HepG2 (cell line): Measurements from ENCODE around the gene PSMB3. TPM values are rescaled to one million over a fixed set of nuclear protein-coding genes. Genes with fewer than 3 reads are reported as not detected.
A peak's percentile ranks its signal among the peaks of the same experiment; 100 is the strongest.

Source experiments
- EZH2 ChIP-seq: conservative IDR thresholded peaks from 2 replicates; pipeline ENCODE4 v1.6.1; 2012; ENCODE audit warnings: mild to moderate bottlenecking, low read depth, low read length, moderate library complexity
- FLYWCH1 ChIP-seq: sonication (generic); formaldehyde crosslinking; IDR thresholded peaks from 2 replicates; pipeline ENCODE4 v1.8.1; 2023; ENCODE audit warnings: mild to moderate bottlenecking, missing genetic modification reagents
- FOXC1 ChIP-seq: sonication (generic); formaldehyde crosslinking; IDR thresholded peaks from 2 replicates; pipeline ENCODE4 v1.8.0; 2022; ENCODE audit warnings: mild to moderate bottlenecking, missing genetic modification reagents, borderline replicate concordance
- HNRNPL ChIP-seq: fragments of 200-400 bp; formaldehyde crosslinking; IDR thresholded peaks from 2 replicates; pipeline ENCODE4 v1.6.1; 2017; ENCODE audit warnings: mild to moderate bottlenecking, low read depth, low read length
- IRF2 ChIP-seq: IDR thresholded peaks from 2 replicates; pipeline ENCODE4 v1.6.1; 2018; ENCODE audit warnings: missing genetic modification reagents, missing compliant biosample characterization
- ISL2 ChIP-seq: sonication (generic); formaldehyde crosslinking; IDR thresholded peaks from 2 replicates; pipeline ENCODE4 v1.5.0; 2020; ENCODE audit warnings: missing genetic modification reagents
- NFYC ChIP-seq: IDR thresholded peaks from 2 replicates; pipeline ENCODE4 v1.6.1; 2016; ENCODE audit warnings: missing genetic modification reagents, missing compliant biosample characterization
- RFX1 ChIP-seq: fragments of 450-650 bp; IDR thresholded peaks from 2 replicates; pipeline ENCODE4 v1.6.1; 2017
- SMARCE1 ChIP-seq: fragments of 450-650 bp; IDR thresholded peaks from 2 replicates; pipeline ENCODE4 v1.6.1; 2017; ENCODE audit warnings: borderline replicate concordance
- ZNF17 ChIP-seq: sonication (generic); formaldehyde crosslinking; IDR thresholded peaks from 2 replicates; pipeline ENCODE4 v1.5.0; 2020; ENCODE audit warnings: mild to moderate bottlenecking, missing genetic modification reagents
- ZNF225 ChIP-seq: sonication (generic); formaldehyde crosslinking; IDR thresholded peaks from 2 replicates; pipeline ENCODE4 v1.4.0; 2020; ENCODE audit warnings: mild to moderate bottlenecking, missing genetic modification reagents
- ZNF230 ChIP-seq: sonication (generic); formaldehyde crosslinking; IDR thresholded peaks from 2 replicates; pipeline ENCODE4 v1.4.0; 2020; ENCODE audit warnings: mild to moderate bottlenecking, missing genetic modification reagents
- ZNF232 ChIP-seq: sonication (generic); formaldehyde crosslinking; IDR thresholded peaks from 2 replicates; pipeline ENCODE4 v1.4.0; 2020; ENCODE audit warnings: missing genetic modification reagents, borderline replicate concordance
- ZNF264 ChIP-seq: sonication (generic); formaldehyde crosslinking; IDR thresholded peaks from 2 replicates; pipeline ENCODE4 v1.4.0; 2020; ENCODE audit warnings: missing genetic modification reagents
- ZNF274 ChIP-seq: sonication (generic); formaldehyde crosslinking; IDR thresholded peaks from 2 replicates; pipeline ENCODE4 v1.5.1; 2020; ENCODE audit warnings: mild to moderate bottlenecking, missing genetic modification reagents
- ZNF329 ChIP-seq: sonication (generic); formaldehyde crosslinking; IDR thresholded peaks from 2 replicates; pipeline ENCODE4 v1.9.0; 2021; ENCODE audit warnings: low read depth, mild to moderate bottlenecking, missing genetic modification reagents
- ZNF569 ChIP-seq: sonication (generic); formaldehyde crosslinking; IDR thresholded peaks from 2 replicates; pipeline ENCODE4 v1.5.0; 2020; ENCODE audit warnings: mild to moderate bottlenecking, missing genetic modification reagents, moderate library complexity, borderline replicate concordance
- ZNF616 ChIP-seq: sonication (generic); formaldehyde crosslinking; IDR thresholded peaks from 2 replicates; pipeline ENCODE4 v1.5.0; 2020; ENCODE audit warnings: low read depth, mild to moderate bottlenecking, missing genetic modification reagents
- polyA plus RNA-seq, 8 experiments: library from polyadenylated mRNA; depleted of rRNA in 3 of 8; stranded (reverse) in 7 of 8; unstranded in 1 of 8; fragments of >200 nt; fragmentation: Illumina TruSeq in 4 of 8; extraction: Trizol in 4 of 8; gene quantifications; 2 replicates each; pipeline versions ENCODE4 v1.2.1 to v1.2.3, GENCODE V29; 2011 to 2016; ENCODE audit warnings: low read depth in 4 of 8, missing spikeins in 1 of 8, mixed read lengths in 1 of 8; ENCODE audit not compliant: insufficient read depth in 1 of 8
- total RNA-seq, 5 experiments: library from RNA; depleted of rRNA; stranded (reverse); fragments of >200 nt; fragmentation: Illumina TruSeq; extraction: Trizol; gene quantifications; 2 replicates each; pipeline ENCODE4 v1.2.3, GENCODE V29; 2016; ENCODE audit warnings: low read depth in 1 of 5
- TF ChIP-seq, protein P1 (sequence below): sonication (generic); formaldehyde crosslinking; IDR thresholded peaks from 2 replicates; pipeline ENCODE4 v1.9.0; 2022; ENCODE audit warnings: low read depth, missing genetic modification reagents
- TF ChIP-seq, protein P2 (sequence below): sonication (generic); formaldehyde crosslinking; conservative IDR thresholded peaks from 2 replicates; pipeline ENCODE4 v1.8.0; 2022; ENCODE audit warnings: low read depth, missing genetic modification reagents
- TF ChIP-seq, protein P3 (sequence below): sonication (generic); formaldehyde crosslinking; IDR thresholded peaks from 2 replicates; pipeline ENCODE4 v1.8.0; 2022; ENCODE audit warnings: missing genetic modification reagents, mild to moderate bottlenecking, borderline replicate concordance
- TF ChIP-seq, protein P4 (sequence below): sonication (generic); formaldehyde crosslinking; IDR thresholded peaks from 2 replicates; pipeline ENCODE4 v1.5.0; 2020; ENCODE audit warnings: mild to moderate bottlenecking, missing genetic modification reagents, borderline replicate concordance
- TF ChIP-seq, protein P5 (sequence below): sonication (generic); formaldehyde crosslinking; IDR thresholded peaks from 2 replicates; pipeline ENCODE4 v1.5.1; 2020; ENCODE audit warnings: missing genetic modification reagents, mild to moderate bottlenecking, borderline replicate concordance

PSMB3 gene
- total and polyA plus RNA-seq, 2 of the 13 experiments (the other 11 are each of a cell fraction or from before 2014, with no cell fraction given) = 366 to 517 TPM

DNA sequence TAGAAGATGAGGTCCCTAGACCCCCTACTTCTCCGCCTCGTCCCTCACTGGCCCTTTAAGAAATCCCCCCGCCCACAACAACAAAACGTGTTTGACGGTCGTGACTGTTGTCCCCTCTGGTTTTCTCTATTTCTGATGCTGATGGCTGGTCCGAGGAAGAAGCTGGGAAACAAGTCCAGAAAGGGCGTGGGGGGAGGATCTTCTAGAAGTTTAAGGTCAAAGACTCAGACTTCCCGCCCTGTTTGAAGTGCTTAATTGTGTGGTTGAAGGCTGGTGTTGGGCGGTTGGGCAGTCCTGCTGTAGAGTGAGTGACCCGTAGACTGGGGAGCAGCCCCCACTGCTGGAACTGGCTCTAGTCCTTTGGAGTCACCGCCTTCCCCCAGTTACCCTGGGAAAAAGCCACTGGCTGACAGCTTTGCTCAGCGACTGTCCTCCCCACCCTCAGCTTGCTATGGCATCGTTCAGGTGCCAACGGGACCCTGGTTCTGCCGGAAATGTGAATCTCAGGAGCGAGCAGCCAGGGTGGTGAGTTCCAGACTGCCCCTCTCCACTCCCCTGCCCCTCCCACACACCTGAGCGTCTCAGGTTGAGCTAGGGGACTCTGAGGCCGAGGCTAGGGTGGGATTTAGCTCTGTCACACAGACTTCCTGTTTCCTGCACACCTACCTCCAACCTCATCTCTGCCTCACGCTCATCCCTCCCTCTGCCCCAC, 45.9 kb upstream of the PSMB3 start (continued):
- TF ChIP-seq, protein P1, sequence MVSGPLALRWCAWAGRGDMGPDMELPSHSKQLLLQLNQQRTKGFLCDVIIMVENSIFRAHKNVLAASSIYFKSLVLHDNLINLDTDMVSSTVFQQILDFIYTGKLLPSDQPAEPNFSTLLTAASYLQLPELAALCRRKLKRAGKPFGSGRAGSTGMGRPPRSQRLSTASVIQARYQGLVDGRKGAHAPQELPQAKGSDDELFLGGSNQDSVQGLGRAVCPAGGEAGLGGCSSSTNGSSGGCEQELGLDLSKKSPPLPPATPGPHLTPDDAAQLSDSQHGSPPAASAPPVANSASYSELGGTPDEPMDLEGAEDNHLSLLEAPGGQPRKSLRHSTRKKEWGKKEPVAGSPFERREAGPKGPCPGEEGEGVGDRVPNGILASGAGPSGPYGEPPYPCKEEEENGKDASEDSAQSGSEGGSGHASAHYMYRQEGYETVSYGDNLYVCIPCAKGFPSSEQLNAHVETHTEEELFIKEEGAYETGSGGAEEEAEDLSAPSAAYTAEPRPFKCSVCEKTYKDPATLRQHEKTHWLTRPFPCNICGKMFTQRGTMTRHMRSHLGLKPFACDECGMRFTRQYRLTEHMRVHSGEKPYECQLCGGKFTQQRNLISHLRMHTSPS (CRISPR knock-in tag) = no peak
- TF ChIP-seq, protein P2, sequence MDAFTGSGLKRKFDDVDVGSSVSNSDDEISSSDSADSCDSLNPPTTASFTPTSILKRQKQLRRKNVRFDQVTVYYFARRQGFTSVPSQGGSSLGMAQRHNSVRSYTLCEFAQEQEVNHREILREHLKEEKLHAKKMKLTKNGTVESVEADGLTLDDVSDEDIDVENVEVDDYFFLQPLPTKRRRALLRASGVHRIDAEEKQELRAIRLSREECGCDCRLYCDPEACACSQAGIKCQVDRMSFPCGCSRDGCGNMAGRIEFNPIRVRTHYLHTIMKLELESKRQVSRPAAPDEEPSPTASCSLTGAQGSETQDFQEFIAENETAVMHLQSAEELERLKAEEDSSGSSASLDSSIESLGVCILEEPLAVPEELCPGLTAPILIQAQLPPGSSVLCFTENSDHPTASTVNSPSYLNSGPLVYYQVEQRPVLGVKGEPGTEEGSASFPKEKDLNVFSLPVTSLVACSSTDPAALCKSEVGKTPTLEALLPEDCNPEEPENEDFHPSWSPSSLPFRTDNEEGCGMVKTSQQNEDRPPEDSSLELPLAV (CRISPR knock-in tag) = no peak
- TF ChIP-seq, protein P3, sequence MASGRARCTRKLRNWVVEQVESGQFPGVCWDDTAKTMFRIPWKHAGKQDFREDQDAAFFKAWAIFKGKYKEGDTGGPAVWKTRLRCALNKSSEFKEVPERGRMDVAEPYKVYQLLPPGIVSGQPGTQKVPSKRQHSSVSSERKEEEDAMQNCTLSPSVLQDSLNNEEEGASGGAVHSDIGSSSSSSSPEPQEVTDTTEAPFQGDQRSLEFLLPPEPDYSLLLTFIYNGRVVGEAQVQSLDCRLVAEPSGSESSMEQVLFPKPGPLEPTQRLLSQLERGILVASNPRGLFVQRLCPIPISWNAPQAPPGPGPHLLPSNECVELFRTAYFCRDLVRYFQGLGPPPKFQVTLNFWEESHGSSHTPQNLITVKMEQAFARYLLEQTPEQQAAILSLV = no peak
- TF ChIP-seq ZNF264 = no peak
- TF ChIP-seq ZNF569 (CRISPR knock-in tag) = no peak
- TF ChIP-seq IRF2 (CRISPR knock-in tag) = 0 out of 2 replicates have a peak, but pooled peaks have one; percentile 44
- TF ChIP-seq, protein P4, sequence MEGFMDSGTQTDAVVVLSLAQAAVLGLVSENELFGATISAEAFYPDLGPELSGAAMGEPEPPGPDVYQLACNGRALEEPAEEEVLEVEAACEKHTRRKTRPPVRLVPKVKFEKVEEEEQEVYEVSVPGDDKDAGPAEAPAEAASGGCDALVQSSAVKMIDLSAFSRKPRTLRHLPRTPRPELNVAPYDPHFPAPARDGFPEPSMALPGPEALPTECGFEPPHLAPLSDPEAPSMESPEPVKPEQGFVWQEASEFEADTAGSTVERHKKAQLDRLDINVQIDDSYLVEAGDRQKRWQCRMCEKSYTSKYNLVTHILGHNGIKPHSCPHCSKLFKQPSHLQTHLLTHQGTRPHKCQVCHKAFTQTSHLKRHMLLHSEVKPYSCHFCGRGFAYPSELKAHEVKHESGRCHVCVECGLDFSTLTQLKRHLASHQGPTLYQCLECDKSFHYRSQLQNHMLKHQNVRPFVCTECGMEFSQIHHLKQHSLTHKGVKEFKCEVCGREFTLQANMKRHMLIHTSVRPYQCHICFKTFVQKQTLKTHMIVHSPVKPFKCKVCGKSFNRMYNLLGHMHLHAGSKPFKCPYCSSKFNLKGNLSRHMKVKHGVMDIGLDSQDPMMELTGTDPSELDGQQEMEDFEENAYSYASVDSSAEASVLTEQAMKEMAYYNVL (CRISPR knock-in tag) = no peak
- TF ChIP-seq, protein P5, sequence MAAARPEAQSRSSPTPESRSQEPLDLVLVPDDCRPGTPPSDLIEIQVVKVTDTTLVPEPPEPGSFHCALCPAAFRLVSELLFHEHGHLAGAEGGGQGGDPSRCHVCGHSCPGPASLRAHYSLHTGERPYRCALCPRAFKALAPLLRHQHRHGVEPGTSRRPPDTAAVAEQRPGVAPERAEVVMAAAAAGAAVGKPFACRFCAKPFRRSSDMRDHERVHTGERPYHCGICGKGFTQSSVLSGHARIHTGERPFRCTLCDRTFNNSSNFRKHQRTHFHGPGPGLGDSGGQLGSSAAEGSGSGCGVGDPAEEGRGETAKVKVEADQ (CRISPR knock-in tag) = no peak
- TF ChIP-seq SMARCE1 = no peak
- TF ChIP-seq ZNF230 (CRISPR knock-in tag) = no peak
- no peak for TF ChIP-seq FLYWCH1
- TF ChIP-seq ISL2 (CRISPR knock-in tag) = no peak
- no peak for TF ChIP-seq ZNF616 (CRISPR knock-in tag)
- peak; percentile 80; the same call in 1 of the 2 replicates for TF ChIP-seq FOXC1
- no peak for TF ChIP-seq EZH2
- no peak for TF ChIP-seq ZNF17 (CRISPR knock-in tag)
- TF ChIP-seq NFYC = no peak
- no peak for TF ChIP-seq ZNF232 (CRISPR knock-in tag)
- no peak for TF ChIP-seq HNRNPL
- TF ChIP-seq ZNF274 (CRISPR knock-in tag) = no peak
- no peak for TF ChIP-seq RFX1
- no peak for TF ChIP-seq ZNF329 (CRISPR knock-in tag)
- TF ChIP-seq ZNF225 (CRISPR knock-in tag) = peak; percentile 40; the same call in 1 of the 2 replicates
